HG03159 (cell line): ENCODE measurements around the gene CABCOCO1.

Experiments used
- ATAC-seq: cut with Tn5 transposase; IDR thresholded peaks from one replicate; pipeline ENCODE4 v1.9.1; 2021; ENCODE audit warnings: mild to moderate bottlenecking, moderate library complexity; ENCODE audit not compliant: unreplicated experiment

Gene CABCOCO1

GRCh38 chr10:61804414-61804813 lies 141.7 kb downstream of the CABCOCO1 start:
- ATAC-seq = no peak

DNA sequence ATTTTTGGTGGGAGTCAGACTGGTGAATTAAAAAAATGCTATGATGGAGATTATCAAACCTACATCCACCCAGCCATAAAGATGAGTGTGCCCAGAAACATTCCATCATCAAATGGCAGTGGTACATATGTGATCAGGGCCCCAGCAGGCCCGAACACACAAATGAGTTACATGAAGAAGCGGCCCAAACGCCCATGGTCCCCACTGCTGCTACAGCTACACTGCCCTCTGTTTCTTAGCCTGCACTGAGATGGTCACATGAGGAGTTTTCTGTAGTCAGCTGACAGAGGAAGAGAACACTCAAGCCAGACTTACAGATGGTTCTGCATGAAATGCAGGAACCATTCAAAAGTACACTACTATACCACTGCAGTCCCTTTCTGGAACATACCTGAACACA lies 142.4 kb downstream of the CABCOCO1 start:
- ATAC-seq = no peak

- no peak for ATAC-seq
Observed at GRCh38 chr10:61810263-61810662, 147.5 kb downstream of the CABCOCO1 start.

DNA sequence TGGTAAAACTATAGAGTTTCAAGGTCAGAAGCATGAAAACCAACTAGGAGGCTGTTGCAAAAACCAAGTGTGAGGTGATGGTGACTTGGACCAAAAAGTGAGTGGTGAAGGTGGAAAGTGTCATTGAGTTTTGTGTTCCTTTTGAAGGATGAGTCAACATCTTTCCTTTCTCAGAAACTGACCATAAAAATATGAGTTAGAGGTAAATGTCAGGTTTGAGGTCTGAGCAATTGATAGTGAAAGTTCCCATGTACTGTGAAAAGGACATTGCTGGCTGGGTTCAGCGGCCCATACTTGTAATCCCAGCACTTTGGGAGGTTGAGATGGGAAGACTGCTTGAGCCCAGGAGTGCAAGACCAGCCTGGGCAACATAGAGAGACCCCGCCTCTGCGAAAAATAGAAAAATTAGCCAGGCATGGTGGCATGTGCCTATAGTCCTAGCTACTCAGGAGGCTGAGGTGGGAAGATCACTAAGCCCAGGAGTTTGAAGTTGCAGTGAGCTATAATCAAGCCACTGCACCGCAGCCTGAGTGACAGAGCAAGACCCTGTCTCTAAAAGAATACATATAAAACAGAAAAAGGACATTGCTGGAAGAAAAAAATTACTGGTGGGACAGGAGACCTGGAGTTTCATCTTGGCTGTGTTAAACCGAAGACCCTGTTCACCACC lies 149.5 kb downstream of the CABCOCO1 start:
- no peak for ATAC-seq

- no peak for ATAC-seq
Observed at GRCh38 chr10:61812920-61813319, 150.2 kb downstream of the CABCOCO1 start.

DNA sequence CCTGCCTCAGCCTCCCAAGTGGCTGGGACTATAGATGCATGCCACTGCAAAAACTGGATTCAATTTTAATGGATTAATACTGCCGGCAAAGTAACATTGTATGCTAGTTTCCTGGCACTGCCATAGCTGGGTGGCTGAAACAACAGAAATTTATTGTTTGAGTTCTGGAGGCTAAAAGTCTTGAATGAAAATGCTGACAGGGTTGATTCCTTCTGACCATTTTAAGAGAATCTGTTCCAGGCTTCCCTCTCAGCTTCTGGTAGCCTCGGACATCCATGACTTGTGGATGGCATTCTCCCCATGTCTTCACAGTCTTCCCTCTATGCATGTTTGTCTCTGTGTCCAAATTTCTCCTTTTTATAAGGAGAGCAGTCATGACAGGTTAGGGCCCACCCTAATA lies 151.4 kb downstream of the CABCOCO1 start:
- ATAC-seq = no peak

GRCh38 chr10:61815496-61815895 lies 152.8 kb downstream of the CABCOCO1 start:
- no peak for ATAC-seq
